Stimulated activated CD4-positive, alpha-beta T cell treated with anti-CD3 and anti-CD28 coated beads, Interleukin-4, amount 100 ng/mL, for 4 hours (primary cell): ENCODE measurements around the gene RAB37.

Experiments used
- DNase-seq, 2 experiments: peaks; one replicate each; pipeline ENCODE4 v3.0.0-alpha.2; 2020

Gene RAB37, protein sequence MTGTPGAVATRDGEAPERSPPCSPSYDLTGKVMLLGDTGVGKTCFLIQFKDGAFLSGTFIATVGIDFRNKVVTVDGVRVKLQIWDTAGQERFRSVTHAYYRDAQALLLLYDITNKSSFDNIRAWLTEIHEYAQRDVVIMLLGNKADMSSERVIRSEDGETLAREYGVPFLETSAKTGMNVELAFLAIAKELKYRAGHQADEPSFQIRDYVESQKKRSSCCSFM

GRCh38 chr17:74736513-74737298 is at the start of gene RAB37:
TSS of gene RAB37 (plus strand) at chr17:74737256. CDS start at chr17:74737273, 17 bp downstream.
- peak in 1 of 2 experiments; percentile 47 for DNase-seq

GRCh38 chr17:74687886-74688285 is 49.2 kb upstream of the RAB37 start:
- DNase-seq, result no peak

- DNase-seq, result no peak
Observed at GRCh38 chr17:74690409-74690825, 46.6 kb upstream of the RAB37 start.

- no peak for DNase-seq
Observed at GRCh38 chr17:74691151-74691550, 45.9 kb upstream of the RAB37 start.

GRCh38 chr17:74694081-74694480 is 43.0 kb upstream of the RAB37 start:
- no peak for DNase-seq

GRCh38 chr17:74695629-74696028 is 41.4 kb upstream of the RAB37 start:
- no peak for DNase-seq

- DNase-seq, result no peak
Observed at GRCh38 chr17:74697515-74697914, 39.5 kb upstream of the RAB37 start.

DNA sequence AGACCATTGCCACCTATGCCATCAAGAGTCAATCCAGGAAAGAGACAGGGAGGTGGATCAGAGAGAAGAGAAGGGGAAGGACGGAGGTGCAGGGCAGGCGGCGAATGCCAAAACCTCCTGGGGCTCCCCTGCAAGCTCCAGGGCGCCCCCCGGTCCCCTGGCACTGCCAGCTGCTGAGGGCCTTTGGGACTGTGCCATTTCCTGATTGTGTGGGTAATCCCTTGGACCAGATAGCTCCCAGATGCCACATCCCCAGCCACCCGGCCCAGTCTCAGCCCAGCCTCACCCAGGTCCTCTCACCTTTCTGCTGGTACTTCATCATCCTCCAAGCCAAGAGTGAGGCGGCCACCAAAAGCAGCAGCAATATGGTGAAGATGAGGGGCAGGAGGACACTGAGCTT is 39.0 kb upstream of the RAB37 start:
- DNase-seq, result no peak

GRCh38 chr17:74699236-74699635 is 37.8 kb upstream of the RAB37 start:
- no peak for DNase-seq

DNA sequence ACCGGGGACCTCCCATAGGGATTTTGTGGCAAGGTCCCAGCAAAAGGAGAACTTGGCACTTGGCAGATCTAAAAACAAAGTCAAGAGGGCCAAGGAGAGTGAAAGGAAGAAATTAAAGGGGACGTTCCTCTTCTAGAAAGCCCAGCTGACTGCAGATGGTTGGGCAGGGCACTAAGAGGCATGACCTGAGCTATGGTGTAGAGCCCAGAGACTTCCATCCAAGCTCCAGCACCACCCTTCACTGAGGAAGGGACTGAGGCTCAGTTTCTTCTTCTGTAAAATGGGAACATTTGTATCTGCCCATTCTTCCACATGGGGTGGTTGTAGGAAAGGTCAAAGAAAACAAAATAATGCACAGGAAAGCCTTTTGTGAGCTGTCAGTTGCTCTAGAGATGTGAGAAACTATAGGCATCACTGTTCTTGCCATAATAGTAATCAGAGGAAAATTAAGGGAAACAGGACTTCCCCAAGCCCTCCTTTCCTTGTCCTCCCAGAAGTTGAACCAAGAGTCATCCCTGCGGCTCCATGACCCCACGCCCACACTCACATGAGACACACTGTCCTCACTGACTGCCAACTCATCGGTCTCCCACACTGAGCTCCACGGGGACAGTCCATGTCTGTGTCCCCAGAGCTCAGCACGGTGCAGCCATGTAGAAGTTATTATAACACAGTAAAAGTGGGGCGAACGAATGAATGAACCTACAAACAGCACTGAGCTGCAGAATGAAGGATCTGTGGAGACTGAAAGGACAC is 34.8 kb upstream of the RAB37 start:
- no peak for DNase-seq

DNA sequence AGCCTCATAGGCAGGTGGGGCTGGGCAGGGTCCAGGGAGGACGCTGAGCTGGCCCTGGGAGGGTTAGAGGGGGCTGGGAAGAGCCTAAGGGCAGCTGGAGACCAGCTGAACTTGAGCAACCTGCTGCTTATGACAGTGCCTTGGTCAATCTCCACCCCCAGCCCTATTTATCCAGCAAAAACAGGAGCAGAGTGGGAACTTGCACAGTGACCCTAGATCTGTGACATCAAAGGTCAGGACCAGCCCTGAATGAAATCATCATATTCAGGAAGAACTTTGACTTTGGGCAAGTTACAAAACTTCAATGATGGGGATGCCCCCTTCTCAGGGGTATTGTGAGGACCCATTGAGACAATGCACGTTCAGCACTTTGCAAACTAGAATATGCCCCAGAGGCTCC is 33.7 kb upstream of the RAB37 start:
- no peak for DNase-seq

GRCh38 chr17:74704544-74704943 is 32.5 kb upstream of the RAB37 start:
- no peak for DNase-seq

GRCh38 chr17:74711058-74711824 is 25.8 kb upstream of the RAB37 start:
- no peak for DNase-seq

- no peak for DNase-seq
Observed at GRCh38 chr17:74712301-74712700, 24.8 kb upstream of the RAB37 start.

GRCh38 chr17:74712756-74713155 is 24.3 kb upstream of the RAB37 start, which contains the start of gene CD300LF:
TSS of gene CD300LF (minus strand) at chr17:74712923. CDS start at chr17:74712866, 57 bp downstream.
- DNase-seq, result no peak

DNA sequence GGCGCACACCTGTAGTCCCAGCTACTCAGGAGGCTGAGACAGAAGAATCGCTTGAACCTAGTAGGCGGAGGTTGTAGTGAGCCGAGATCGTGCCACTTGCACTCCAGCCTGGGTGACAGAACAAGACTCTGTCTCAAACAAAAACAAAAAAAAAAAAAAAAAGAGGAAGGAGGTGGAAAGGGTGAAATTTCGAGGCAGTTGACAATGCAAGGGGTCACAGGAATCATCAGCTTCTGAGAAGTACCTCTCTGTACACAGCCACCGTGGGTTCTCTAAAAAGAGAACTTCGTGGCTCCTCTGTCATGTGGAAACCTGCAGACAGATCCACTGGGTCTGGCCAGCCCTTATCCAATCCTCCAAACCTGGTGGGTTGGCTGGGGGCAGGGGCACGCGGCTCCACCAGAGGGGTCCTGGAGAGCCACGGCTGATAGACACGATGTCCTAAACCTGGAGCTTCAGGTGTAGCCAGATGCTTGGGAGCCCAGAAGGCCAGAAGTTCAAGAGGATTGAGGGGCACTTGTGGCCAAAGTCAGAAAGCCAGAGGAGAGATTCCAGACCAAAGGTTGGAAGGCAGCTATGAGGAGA is 23.8 kb upstream of the RAB37 start:
- no peak for DNase-seq

DNA sequence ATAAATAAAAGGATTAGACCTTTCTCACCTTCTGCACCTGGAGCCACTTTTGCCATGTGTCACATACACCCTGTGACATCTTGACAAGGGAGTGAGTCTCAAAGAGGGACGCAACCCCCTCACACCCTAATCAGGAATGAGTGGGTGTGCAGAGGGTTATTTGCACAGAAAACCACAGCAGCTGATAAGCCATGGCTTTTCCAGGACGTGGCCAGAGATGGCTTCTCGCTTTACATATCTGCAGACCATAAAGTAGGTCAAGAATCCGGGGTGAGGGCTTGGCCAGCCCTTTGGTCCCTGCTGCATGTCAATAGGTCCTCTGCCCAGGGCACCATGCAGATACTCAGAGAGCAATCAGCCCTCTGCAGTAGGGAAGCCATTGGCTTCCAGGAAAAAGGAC is 21.9 kb upstream of the RAB37 start:
- no peak for DNase-seq

DNA sequence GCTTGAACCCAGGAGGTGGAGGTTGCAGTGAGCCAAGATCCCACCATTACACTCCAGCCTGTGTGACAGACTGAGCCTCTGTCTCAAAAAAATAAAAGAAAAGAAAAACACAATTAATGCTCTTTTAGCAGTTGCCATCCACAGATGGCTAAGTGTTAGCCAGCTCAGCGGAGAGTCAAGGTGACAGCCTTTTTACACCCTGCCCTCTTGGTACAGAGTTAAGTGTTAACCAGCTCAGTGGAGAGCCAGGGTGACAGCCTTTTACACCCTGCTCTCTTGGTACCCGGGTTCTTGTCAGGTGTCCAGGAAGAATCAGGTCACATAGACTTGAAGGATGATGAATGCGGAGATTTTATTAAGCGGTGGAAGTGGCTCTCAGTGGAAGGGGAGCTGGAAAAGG is 16.6 kb upstream of the RAB37 start:
- no peak for DNase-seq

DNA sequence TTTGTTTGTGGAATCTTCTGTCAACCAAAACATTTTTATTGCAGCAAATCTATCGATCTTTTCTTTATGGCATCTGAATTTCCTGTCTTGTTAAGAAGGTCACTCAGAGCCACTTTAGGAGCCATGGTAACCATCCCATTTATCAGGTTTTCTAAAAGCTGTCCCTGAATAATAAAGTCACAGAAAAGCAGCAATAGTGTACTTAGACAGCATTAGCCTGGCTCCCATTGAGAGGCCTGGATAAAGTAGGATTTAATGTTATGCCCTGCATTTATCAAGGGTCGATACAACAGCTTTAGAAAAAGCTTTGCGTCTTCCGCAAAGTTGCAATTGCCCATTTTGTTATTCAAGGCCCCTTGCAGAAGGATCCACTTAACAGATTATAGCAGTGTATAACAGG is 14.3 kb upstream of the RAB37 start:
- DNase-seq, result no peak

DNA sequence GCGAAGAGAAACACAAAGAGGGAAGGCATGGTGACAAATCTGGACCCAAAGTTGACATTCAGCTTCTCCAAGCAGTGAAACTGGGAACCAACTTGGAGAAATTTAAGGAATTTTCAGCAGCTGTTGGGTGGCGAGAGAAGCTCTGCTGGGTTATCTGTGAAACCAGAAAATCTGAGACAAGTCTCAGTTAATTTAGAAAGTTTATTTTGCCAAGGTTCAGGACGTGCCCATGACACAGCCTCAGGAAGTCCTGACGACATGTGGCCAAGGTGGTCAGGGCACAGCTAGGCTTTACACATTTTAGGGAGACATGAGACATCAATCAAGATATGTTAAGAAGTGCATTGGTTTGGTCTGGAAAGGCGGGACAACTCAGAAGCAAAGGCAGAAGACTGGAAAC is 13.2 kb upstream of the RAB37 start:
- DNase-seq, result no peak

- DNase-seq, result no peak
Observed at GRCh38 chr17:74725111-74725510, 11.9 kb upstream of the RAB37 start.

GRCh38 chr17:74728033-74728701 is 8.9 kb upstream of the RAB37 start:
- no peak for DNase-seq
